H1 (cell line): ENCODE results near the gene ALG11. TPM values are rescaled to one million over a fixed set of nuclear protein-coding genes. Genes with fewer than 3 reads are reported as not detected.

Experiments used
- CTCF ChIA-PET: fragments of 300-600 bp; sonication (Branson Sonifier 250); formaldehyde crosslinking; loops from one replicate; lab custom pipeline; 2021; ENCODE audit not compliant: partially characterized antibody; lab: Charles Lee
- POLR2A ChIA-PET: fragments of 300-600 bp; sonication (Branson Sonifier 250); formaldehyde crosslinking; loops from one replicate; lab custom pipeline; 2021; ENCODE audit warnings: inconsistent platforms; ENCODE audit not compliant: partially characterized antibody; lab: Charles Lee
- DNase-seq, 2 experiments: peaks; one replicate each; pipeline versions ENCODE4 v3.0.0 to v3.0.0-alpha.2; 2010 to 2022; ENCODE audit warnings: low spot score in 2 of 2, low read depth in 1 of 2, mixed read lengths in 1 of 2
- FAIRE-seq: peaks from 2 replicates; lab custom pipeline; 2011; peaks lifted over from hg19 to GRCh38; lab: Jason Lieb, UNC
- H2AFZ ChIP-seq: 2 replicates; pipeline ENCODE4 v1.8.1; 2012; ENCODE audit warnings: low read length, inconsistent platforms
- H2AK5ac ChIP-seq: 2 replicates; pipeline ENCODE4 v1.6.1; 2013; ENCODE audit warnings: low read depth, low read length
- H2BK120ac ChIP-seq: replicated peaks from 2 replicates; pipeline ENCODE3; 2013; ENCODE audit warnings: low read depth, low read length, inconsistent platforms
- H2BK12ac ChIP-seq: 2 replicates; pipeline ENCODE4 v1.6.1; 2013; ENCODE audit warnings: low read depth, low read length
- H2BK15ac ChIP-seq: 2 replicates; pipeline ENCODE4 v1.6.1; 2013; ENCODE audit warnings: low read length
- H2BK20ac ChIP-seq: 2 replicates; pipeline ENCODE4 v1.6.1; 2013; ENCODE audit warnings: low read length
- H2BK5ac ChIP-seq: 2 replicates; pipeline ENCODE4 v1.6.1; 2013; ENCODE audit warnings: low read depth, low read length
- H3K14ac ChIP-seq: 2 replicates; pipeline ENCODE4 v1.6.1; 2013; ENCODE audit warnings: inconsistent platforms; ENCODE audit not compliant: insufficient read length
- H3K18ac ChIP-seq: 2 replicates; pipeline ENCODE4 v1.6.1; 2013; ENCODE audit warnings: low read length; ENCODE audit errors: extremely low read depth
- H3K23ac ChIP-seq: 2 replicates; pipeline ENCODE4 v1.6.1; 2013; ENCODE audit warnings: inconsistent platforms; ENCODE audit not compliant: insufficient read length
- H3K23me2 ChIP-seq: 2 replicates; pipeline ENCODE4 v1.6.1; 2013; ENCODE audit warnings: low read depth, low read length
- H3K27ac ChIP-seq: 2 replicates; pipeline ENCODE4 v1.6.1; 2011; ENCODE audit warnings: low read depth, low read length, inconsistent platforms
- H3K27me3 ChIP-seq, 4 experiments: replicated peaks in 1 of 4; 1 replicate in 1 of 4; 2 replicates in 3 of 4; pipeline versions ENCODE4 v1.6.1 to v1.8.1; 2011 to 2013; ENCODE audit warnings: low read length in 3 of 4, mild to moderate bottlenecking in 3 of 4, inconsistent platforms in 2 of 4, mixed read lengths in 2 of 4, moderate library complexity in 1 of 4; ENCODE audit not compliant: control insufficient read depth in 3 of 4, insufficient read depth in 3 of 4; ENCODE audit errors: extremely low read depth in 1 of 4
- H3K36me3 ChIP-seq, 4 experiments: 2 replicates each; pipeline versions ENCODE4 v1.6.1 to v1.8.1; 2011 to 2013; ENCODE audit warnings: mild to moderate bottlenecking in 4 of 4, low read length in 3 of 4, moderate library complexity in 2 of 4, control low read depth in 1 of 4, inconsistent platforms in 1 of 4; ENCODE audit not compliant: insufficient read depth in 4 of 4, control insufficient read depth in 2 of 4
- H3K4ac ChIP-seq: replicated peaks from 2 replicates; pipeline ENCODE3; 2013; ENCODE audit warnings: low read length, low read depth, mixed read lengths, inconsistent platforms; ENCODE audit not compliant: insufficient read length
- H3K4me1 ChIP-seq, 4 experiments: replicated peaks in 1 of 4; 1 replicate in 1 of 4; 2 replicates in 3 of 4; pipeline versions ENCODE4 v1.6.1 to v1.8.1; 2011 to 2013; ENCODE audit warnings: low read length in 3 of 4, inconsistent platforms in 2 of 4, mixed read lengths in 1 of 4; ENCODE audit not compliant: insufficient read depth in 4 of 4, control insufficient read depth in 3 of 4
- H3K4me2 ChIP-seq, 2 experiments: 2 replicates each; pipeline versions ENCODE4 v1.6.1 to v1.8.1; 2011 to 2013; ENCODE audit warnings: low read depth in 2 of 2, low read length in 2 of 2, control low read depth in 1 of 2, inconsistent platforms in 1 of 2, mild to moderate bottlenecking in 1 of 2; ENCODE audit not compliant: insufficient read depth in 1 of 2
- H3K4me3 ChIP-seq, 4 experiments: fragments of 200-600, 300-600 bp in 1 of 4; sonication (generic), shearing (Covaris generic), sonication (Bioruptor Twin) in 1 of 4; 2 replicates each; pipeline versions ENCODE4 v1.5.1 to v1.8.1; 2011 to 2016; ENCODE audit warnings: low read length in 4 of 4, low read depth in 3 of 4, control low read depth in 2 of 4, inconsistent platforms in 2 of 4, mild to moderate bottlenecking in 2 of 4, mixed read lengths in 1 of 4, moderate library complexity in 1 of 4; ENCODE audit not compliant: insufficient read depth in 2 of 4; ENCODE audit errors: extremely low read depth in 1 of 4
- H3K56ac ChIP-seq: replicated peaks from 2 replicates; pipeline ENCODE3; 2013; ENCODE audit warnings: low read depth, mild to moderate bottlenecking, mixed read lengths, low read length, inconsistent platforms; ENCODE audit not compliant: insufficient read length
- H3K79me1 ChIP-seq: 2 replicates; pipeline ENCODE4 v1.6.1; 2013; ENCODE audit warnings: low read depth, low read length, control low read depth
- H3K79me2 ChIP-seq, 2 experiments: 2 replicates each; pipeline versions ENCODE4 v1.6.1 to v1.8.1; 2012 to 2013; ENCODE audit warnings: low read length in 2 of 2, mild to moderate bottlenecking in 2 of 2, inconsistent platforms in 1 of 2; ENCODE audit not compliant: insufficient read depth in 2 of 2, control insufficient read depth in 1 of 2
- H3K9ac ChIP-seq, 4 experiments: replicated peaks in 1 of 4; 1 replicate in 1 of 4; 2 replicates in 3 of 4; pipeline versions ENCODE4 v1.6.1 to v1.8.1; 2011 to 2013; ENCODE audit warnings: low read depth in 3 of 4, low read length in 3 of 4, control low read depth in 2 of 4, mild to moderate bottlenecking in 2 of 4, moderate library complexity in 2 of 4, inconsistent platforms in 1 of 4; ENCODE audit errors: extremely low read depth in 1 of 4
- H3K9me3 ChIP-seq, 2 experiments: 2 replicates each; pipeline versions ENCODE4 v1.6.1 to v1.8.1; 2012 to 2013; ENCODE audit warnings: mild to moderate bottlenecking in 2 of 2, moderate library complexity in 2 of 2, control low read depth in 1 of 2, inconsistent platforms in 1 of 2, low read depth in 1 of 2, low read length in 1 of 2, mixed read lengths in 1 of 2; ENCODE audit not compliant: insufficient read depth in 2 of 2
- H4K20me1 ChIP-seq, 2 experiments: replicated peaks in 1 of 2; 2 replicates each; pipeline versions ENCODE3 to v1.8.1; 2011 to 2013; ENCODE audit warnings: inconsistent platforms in 2 of 2, low read length in 2 of 2, mild to moderate bottlenecking in 1 of 2; ENCODE audit not compliant: insufficient read depth in 2 of 2, control insufficient read depth in 1 of 2
- H4K5ac ChIP-seq: 2 replicates; pipeline ENCODE4 v1.6.1; 2013; ENCODE audit warnings: low read length, low read depth, mixed read lengths, inconsistent platforms; ENCODE audit not compliant: insufficient read length
- H4K8ac ChIP-seq: 2 replicates; pipeline ENCODE4 v1.8.0; 2013; ENCODE audit warnings: mild to moderate bottlenecking, moderate library complexity, low read length, inconsistent platforms; ENCODE audit not compliant: insufficient read depth; ENCODE audit errors: extremely low read depth
- H4K91ac ChIP-seq: replicated peaks from 2 replicates; pipeline ENCODE3; 2013; ENCODE audit warnings: low read length, mixed read lengths, inconsistent platforms; ENCODE audit not compliant: insufficient read length
- CHD1 ChIP-seq: IDR thresholded peaks from 2 replicates; pipeline ENCODE4 v1.6.1; 2012; ENCODE audit warnings: low read depth, low read length, improper control_type of control experiment
- CTCF ChIP-seq, 3 experiments: IDR thresholded peaks; 1 replicate in 2 of 3; 2 replicates in 1 of 3; pipeline versions ENCODE4 v1.5.1 to v1.6.1; 2011; ENCODE audit warnings: low read length in 3 of 3, mild to moderate bottlenecking in 3 of 3, inconsistent platforms in 2 of 3, low read depth in 1 of 3, moderate library complexity in 1 of 3; ENCODE audit not compliant: insufficient read depth in 1 of 3; ENCODE audit errors: control extremely low read depth in 1 of 3
- JUND ChIP-seq: IDR thresholded peaks from 2 replicates; pipeline ENCODE4 v1.6.1; 2011; ENCODE audit warnings: mild to moderate bottlenecking, improper control_type of control experiment, low read length
- NANOG ChIP-seq: IDR thresholded peaks from 2 replicates; pipeline ENCODE4 v1.6.1; 2011; ENCODE audit warnings: low read length, low read depth, mild to moderate bottlenecking, inconsistent platforms; ENCODE audit not compliant: insufficient read depth, poor library complexity, severe bottlenecking
- RAD21 ChIP-seq, 2 experiments: IDR thresholded peaks in 1 of 2; conservative IDR thresholded peaks in 1 of 2; 2 replicates each; pipeline ENCODE4 v1.6.1; 2011; ENCODE audit warnings: low read depth in 2 of 2, low read length in 2 of 2, improper control_type of control experiment in 1 of 2, inconsistent platforms in 1 of 2, mild to moderate bottlenecking in 1 of 2, moderate library complexity in 1 of 2
- TBP ChIP-seq: IDR thresholded peaks from 2 replicates; pipeline ENCODE4 v1.6.1; 2011; ENCODE audit warnings: low read depth, low read length, improper control_type of control experiment
- WGBS, 2 experiments: shearing (Covaris generic) in 1 of 2; methylation state at CpG; one replicate each; pipeline versions ENCODE4 v1.1.6 to v1.1.7; 2013 to 2015; ENCODE audit warnings: low lambda C conversion rate in 2 of 2, mixed read lengths in 2 of 2, inconsistent platforms in 1 of 2, low coverage in 1 of 2, missing lambda C conversion rate in 1 of 2; ENCODE audit not compliant: insufficient replicate concordance in 2 of 2, insufficient coverage in 1 of 2, insufficient read length in 1 of 2; ENCODE audit errors: extremely low coverage in 1 of 2, missing lambda C conversion rate in 1 of 2; 5-methylcytosine and 5-hydroxymethylcytosine counted together
- polyA plus RNA-seq, 7 experiments: library from polyadenylated mRNA; depleted of rRNA in 3 of 7; stranded (reverse) in 5 of 7; unstranded in 2 of 7; fragments of >200 nt in 5 of 7; fragments of 200-250 nt in 2 of 7; gene quantifications; 1 replicate in 5 of 7; 2 replicates in 1 of 7; 4 replicates in 1 of 7; pipeline versions ENCODE4 v1.2.1 to v1.2.3, GENCODE V29; 2011 to 2013; ENCODE audit warnings: missing spikeins in 2 of 7, mixed read lengths in 2 of 7
- total RNA-seq: library from RNA; stranded (reverse); fragmentation: NEBNext Ultra II Directional; extraction: Animal tissue kit (Norgen Biotek cat#: 25700); gene quantifications from 2 replicates; pipeline ENCODE4 v1.2.1, GENCODE V29; 2021
- TF ChIP-seq, protein P1 (sequence below): IDR thresholded peaks from 2 replicates; pipeline ENCODE4 v1.6.1; 2012; ENCODE audit warnings: inconsistent platforms

The ALG11 gene
- total and polyA plus RNA-seq, 2 of the 8 experiments (the other 6 are each of a cell fraction or from before 2014, with no cell fraction given): 5.2 to 39.9 TPM

GRCh38 chr13:52009946-52010345, 2.3 kb upstream of the ALG11 start:
- H3K14ac ChIP-seq: no peak overlapping the region
- H3K56ac ChIP-seq: no peak overlapping the region
- WGBS, 2 experiments: 76% methylated on average over 6 of the region's 6 CpGs; no CpG with 5 or more reads in 1 of the 2 experiments
- H3K79me1 ChIP-seq: no peaks in the 10 kb centered on the region; the same call in 1 of the 2 replicates
- H2BK20ac ChIP-seq: no peak overlapping the region
- no peak overlapping the region for H2BK12ac ChIP-seq
- H2BK15ac ChIP-seq: no peak overlapping the region
- H3K23me2 ChIP-seq: peaks cover 8% of the 10 kb centered on the region
- no peak overlapping the region for H4K5ac ChIP-seq
- no peak overlapping the region for H4K8ac ChIP-seq
- H3K9ac ChIP-seq: no peak overlapping the region
- H3K4me1 ChIP-seq: no peaks in the 10 kb centered on the region; a peak in 1 of 7 replicates
- peaks cover 2 to 21% (median 13%) of the 10 kb centered on the region in 4 experiments for H3K27me3 ChIP-seq
- H3K18ac ChIP-seq: no peak overlapping the region
- H4K91ac ChIP-seq: no peak overlapping the region
- H3K36me3 ChIP-seq: no peaks in the 10 kb centered on the region
- FAIRE-seq (no peak), DNase-seq (no peak)
- H3K27ac ChIP-seq: no peak overlapping the region
- H3K4ac ChIP-seq: no peak overlapping the region
- peaks cover 0 to 6% of the 10 kb centered on the region in 2 experiments for H4K20me1 ChIP-seq
- H3K79me2 ChIP-seq: peaks cover 0 to 29% of the 10 kb centered on the region in 2 experiments; a peak in 2 of 4 replicates
- no peak overlapping the region; a peak in 1 of 8 replicates for H3K4me3 ChIP-seq
- no peak overlapping the region for H3K23ac ChIP-seq
- no peak overlapping the region for H2BK120ac ChIP-seq
- no peak overlapping the region for H2AFZ ChIP-seq
- no peak overlapping the region for H2BK5ac ChIP-seq
- ChIA-PET POLR2A (no interaction called here), CTCF (interaction anchor here (0.8 to 2.2 kb wide), 4 partner anchors 10 to 26 kb away, joined by 3 to 9 read pairs (median 4); no protein-coding TSS in a partner anchor)
- no peak overlapping the region; a peak in 1 of 4 replicates for H3K4me2 ChIP-seq
- H2AK5ac ChIP-seq: no peak overlapping the region
- no peaks in the 10 kb centered on the region for H3K9me3 ChIP-seq
- TF ChIP-seq CHD1 (no peak), CTCF (IDR thresholded peaks at IDR 0.05; ENCODE audit: control extremely low read depth in 1 of 3, insufficient read depth in 1 of 3, low read depth in 1 of 3, low read length in 3 of 3) (no peak), NANOG (no peak), JUND (no peak), TBP (no peak), RAD21 (IDR thresholded peaks at IDR 0.05 in 1 of 2, conservative IDR thresholded peaks at IDR 0.05 in 1 of 2; ENCODE audit: low read depth in 2 of 2, low read length in 2 of 2) (no peak)
- TF ChIP-seq, protein P1, sequence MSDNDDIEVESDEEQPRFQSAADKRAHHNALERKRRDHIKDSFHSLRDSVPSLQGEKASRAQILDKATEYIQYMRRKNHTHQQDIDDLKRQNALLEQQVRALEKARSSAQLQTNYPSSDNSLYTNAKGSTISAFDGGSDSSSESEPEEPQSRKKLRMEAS: no peak
